ENCODE measurements around the gene SPOPL.
A peak's percentile ranks its signal among the peaks of the same experiment; 100 is the strongest.

DNA sequence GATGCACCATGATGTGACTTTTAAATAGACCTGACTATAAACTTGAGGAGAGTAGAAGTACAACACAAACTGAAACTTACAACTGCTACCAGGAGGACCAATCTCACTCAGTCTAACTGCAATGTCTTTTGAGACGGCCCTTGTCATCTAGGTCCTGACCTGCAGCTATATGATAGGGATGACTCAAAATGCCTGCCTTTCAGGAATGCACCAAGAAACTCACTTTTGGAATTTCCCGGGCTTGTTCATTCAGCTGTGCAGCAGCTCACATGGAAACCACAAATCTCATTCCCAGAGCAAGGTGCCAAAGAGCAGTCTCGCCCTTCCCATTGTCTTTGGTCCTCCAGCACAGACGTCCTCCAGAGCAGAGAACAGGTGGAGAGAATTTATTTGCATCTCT lies 113.7 kb downstream of the SPOPL start:
- TF ChIP-seq ZBTB7A (IDR thresholded peaks at IDR 0.05; ENCODE audit: low read depth), result no peak
- TF ChIP-seq RAD21 (IDR thresholded peaks at IDR 0.05; ENCODE audit: low read depth), result 0 out of 2 replicates have a peak, but pooled peaks have one; percentile 5
